ENCODE results near the gene GULP1. TPM values are rescaled to one million over a fixed set of nuclear protein-coding genes. Genes with fewer than 3 reads are reported as not detected.

Gene GULP1
- total RNA-seq, 2 donors from 2014 or later, result not detected

GRCh38 chr2:188380280-188380679 lies 88.6 kb downstream of the GULP1 start:
- no peaks in the 10 kb centered on the region for H3K27me3 Mint-ChIP-seq (ENCODE audit: low read depth)
- DNase-seq (no peak), ATAC-seq (replicated peaks in 1 of 2) (no peak)
- no peaks in the 10 kb centered on the region for H3K36me3 Mint-ChIP-seq (ENCODE audit: insufficient read depth in 2 of 2)
- H3K4me1 Mint-ChIP-seq (ENCODE audit: low read depth), result no peaks in the 10 kb centered on the region
- no peak overlapping the region for H3K4me3 Mint-ChIP-seq
- no peak overlapping the region for H3K27ac Mint-ChIP-seq
- peaks cover 2% of the 10 kb centered on the region in 2 donors for H3K9me3 Mint-ChIP-seq

GRCh38 chr2:188381614-188382013 lies 89.9 kb downstream of the GULP1 start:
- Mint-ChIP-seq H3K9me3 (peaks cover 4 to 8% of the 10 kb centered on the region in 2 donors), H3K4me3 (no peak overlapping the region), H3K36me3 (ENCODE audit: insufficient read depth in 2 of 2) (peaks cover 0 to 3% of the 10 kb centered on the region in 2 donors), H3K27me3 (ENCODE audit: low read depth) (no peaks in the 10 kb centered on the region), H3K4me1 (ENCODE audit: low read depth) (no peaks in the 10 kb centered on the region), H3K27ac (no peak overlapping the region)
- no peak for DNase-seq
- ATAC-seq (replicated peaks in 1 of 2), result no peak

GRCh38 chr2:188382107-188382506 lies 90.4 kb downstream of the GULP1 start:
- H3K27me3 Mint-ChIP-seq (ENCODE audit: low read depth), result no peaks in the 10 kb centered on the region
- ATAC-seq (replicated peaks in 1 of 2) (no peak), DNase-seq (no peak)
- no peak overlapping the region for H3K27ac Mint-ChIP-seq
- H3K9me3 Mint-ChIP-seq, result peaks cover 4 to 8% of the 10 kb centered on the region in 2 donors
- no peaks in the 10 kb centered on the region for H3K4me1 Mint-ChIP-seq (ENCODE audit: low read depth)
- H3K4me3 Mint-ChIP-seq, result no peak overlapping the region
- peaks cover 0 to 3% of the 10 kb centered on the region in 2 donors for H3K36me3 Mint-ChIP-seq (ENCODE audit: insufficient read depth in 2 of 2)

GRCh38 chr2:188383158-188383557 lies 91.5 kb downstream of the GULP1 start:
- Mint-ChIP-seq H3K27ac (no peak overlapping the region), H3K9me3 (peaks cover 4 to 8% of the 10 kb centered on the region in 2 donors), H3K4me3 (no peak overlapping the region), H3K27me3 (ENCODE audit: low read depth) (no peaks in the 10 kb centered on the region), H3K4me1 (ENCODE audit: low read depth) (no peaks in the 10 kb centered on the region), H3K36me3 (ENCODE audit: insufficient read depth in 2 of 2) (peaks cover 0 to 3% of the 10 kb centered on the region in 2 donors)
- DNase-seq (no peak), ATAC-seq (replicated peaks in 1 of 2) (no peak)

- H3K4me3 Mint-ChIP-seq, result no peak overlapping the region
- H3K4me1 Mint-ChIP-seq (ENCODE audit: low read depth), result no peaks in the 10 kb centered on the region
- H3K27me3 Mint-ChIP-seq (ENCODE audit: low read depth), result no peaks in the 10 kb centered on the region
Observed at GRCh38 chr2:188385857-188386256, 94.2 kb downstream of the GULP1 start.

GRCh38 chr2:188388831-188389230 lies 97.2 kb downstream of the GULP1 start:
- DNase-seq, result no peak
- H3K27me3 Mint-ChIP-seq (ENCODE audit: low read depth), result no peaks in the 10 kb centered on the region
- peaks cover 4 to 9% of the 10 kb centered on the region in 2 donors for H3K9me3 Mint-ChIP-seq
- peaks cover 0 to 3% of the 10 kb centered on the region in 2 donors for H3K36me3 Mint-ChIP-seq (ENCODE audit: insufficient read depth in 2 of 2)
- H3K4me3 Mint-ChIP-seq, result no peak overlapping the region
- H3K27ac Mint-ChIP-seq, result no peak overlapping the region
- H3K4me1 Mint-ChIP-seq (ENCODE audit: low read depth), result no peaks in the 10 kb centered on the region
- no peak for ATAC-seq (replicated peaks in 1 of 2)

More at GRCh38 chr2:188385857-188386256, 94.2 kb downstream of the GULP1 start:
- H3K27ac Mint-ChIP-seq, result no peak overlapping the region
- H3K9me3 Mint-ChIP-seq, result peaks cover 4 to 8% of the 10 kb centered on the region in 2 donors
- DNase-seq (no peak), ATAC-seq (replicated peaks in 1 of 2) (no peak)
- H3K36me3 Mint-ChIP-seq (ENCODE audit: insufficient read depth in 2 of 2), result peaks cover 0 to 3% of the 10 kb centered on the region in 2 donors

GRCh38 chr2:188391354-188391753 lies 99.7 kb downstream of the GULP1 start:
- H3K27ac Mint-ChIP-seq, result no peak overlapping the region
- no peak overlapping the region for H3K4me3 Mint-ChIP-seq
- ATAC-seq (replicated peaks in 1 of 2), result no peak
- no peaks in the 10 kb centered on the region for H3K36me3 Mint-ChIP-seq (ENCODE audit: insufficient read depth in 2 of 2)
- H3K4me1 Mint-ChIP-seq (ENCODE audit: low read depth), result no peaks in the 10 kb centered on the region
- H3K9me3 Mint-ChIP-seq, result peaks cover 0 to 1% of the 10 kb centered on the region in 2 donors
- no peak for DNase-seq
- no peaks in the 10 kb centered on the region for H3K27me3 Mint-ChIP-seq (ENCODE audit: low read depth)

GRCh38 chr2:188394931-188395472 lies 103.3 kb downstream of the GULP1 start:
- Mint-ChIP-seq H3K9me3 (peaks cover 1% of the 10 kb centered on the region in 2 donors), H3K36me3 (ENCODE audit: insufficient read depth in 2 of 2) (no peaks in the 10 kb centered on the region), H3K4me1 (ENCODE audit: low read depth) (no peaks in the 10 kb centered on the region), H3K4me3 (no peak overlapping the region), H3K27ac (no peak overlapping the region), H3K27me3 (ENCODE audit: low read depth) (no peaks in the 10 kb centered on the region)
- DNase-seq (no peak), ATAC-seq (replicated peaks in 1 of 2) (no peak)

GRCh38 chr2:188395903-188396689 lies 104.4 kb downstream of the GULP1 start:
- no peaks in the 10 kb centered on the region for H3K27me3 Mint-ChIP-seq (ENCODE audit: low read depth)
- ATAC-seq (replicated peaks in 1 of 2) (no peak), DNase-seq (no peak)

GRCh38 chr2:188399159-188399558 lies 107.5 kb downstream of the GULP1 start:
- Mint-ChIP-seq H3K9me3 (peaks cover 0 to 1% of the 10 kb centered on the region in 2 donors), H3K4me1 (ENCODE audit: low read depth) (no peaks in the 10 kb centered on the region), H3K27me3 (ENCODE audit: low read depth) (no peaks in the 10 kb centered on the region), H3K27ac (no peak overlapping the region), H3K36me3 (ENCODE audit: insufficient read depth in 2 of 2) (no peaks in the 10 kb centered on the region), H3K4me3 (no peak overlapping the region)
- no peak for DNase-seq
- no peak for ATAC-seq (replicated peaks in 1 of 2)

More at GRCh38 chr2:188395903-188396689, 104.4 kb downstream of the GULP1 start:
- H3K36me3 Mint-ChIP-seq (ENCODE audit: insufficient read depth in 2 of 2), result no peaks in the 10 kb centered on the region
- no peaks in the 10 kb centered on the region for H3K4me1 Mint-ChIP-seq (ENCODE audit: low read depth)
- no peak overlapping the region for H3K4me3 Mint-ChIP-seq
- H3K27ac Mint-ChIP-seq, result no peak overlapping the region
- H3K9me3 Mint-ChIP-seq, result peaks cover 1% of the 10 kb centered on the region in 2 donors

GRCh38 chr2:188403676-188404075 lies 112.0 kb downstream of the GULP1 start:
- Mint-ChIP-seq H3K9me3 (peaks cover 2 to 8% of the 10 kb centered on the region in 2 donors), H3K27ac (no peak overlapping the region), H3K4me3 (no peak overlapping the region), H3K27me3 (ENCODE audit: low read depth) (no peaks in the 10 kb centered on the region), H3K36me3 (ENCODE audit: insufficient read depth in 2 of 2) (peaks cover 0 to 2% of the 10 kb centered on the region in 2 donors), H3K4me1 (ENCODE audit: low read depth) (no peaks in the 10 kb centered on the region)
- ATAC-seq (replicated peaks in 1 of 2) (no peak), DNase-seq (no peak)

- Mint-ChIP-seq H3K27me3 (ENCODE audit: low read depth) (no peaks in the 10 kb centered on the region), H3K27ac (no peak overlapping the region), H3K4me3 (no peak overlapping the region), H3K9me3 (peaks cover 2 to 8% of the 10 kb centered on the region in 2 donors), H3K36me3 (ENCODE audit: insufficient read depth in 2 of 2) (peaks cover 0 to 2% of the 10 kb centered on the region in 2 donors), H3K4me1 (ENCODE audit: low read depth) (no peaks in the 10 kb centered on the region)
- no peak for DNase-seq
- no peak for ATAC-seq (replicated peaks in 1 of 2)
Observed at GRCh38 chr2:188404341-188405004, 112.8 kb downstream of the GULP1 start.

GRCh38 chr2:188406414-188406813 lies 114.7 kb downstream of the GULP1 start:
- ATAC-seq (replicated peaks in 1 of 2), result no peak
- Mint-ChIP-seq H3K9me3 (peaks cover 2 to 8% of the 10 kb centered on the region in 2 donors), H3K36me3 (ENCODE audit: insufficient read depth in 2 of 2) (peaks cover 0 to 2% of the 10 kb centered on the region in 2 donors), H3K27ac (no peak overlapping the region), H3K4me3 (no peak overlapping the region), H3K27me3 (ENCODE audit: low read depth) (no peaks in the 10 kb centered on the region), H3K4me1 (ENCODE audit: low read depth) (no peaks in the 10 kb centered on the region)
- DNase-seq, result no peak

Data from activated T-cell treated with anti-CD3 and anti-CD28 coated beads, Interleukin-2, amount 50 U/mL, for 72 hours (primary cell).